Activated CD4-positive, CD25-positive, alpha-beta regulatory T cell treated with anti-CD3 and anti-CD28 coated beads, Interleukin-2, amount 50 U/mL, for 24 hours (primary cell): ENCODE data around the gene TRIM2.

ENCODE experiments used
- ATAC-seq, 2 donors: fragments of 150-1000 bp; cut with Tn5 transposase; one replicate each; pipeline ENCODE4 v1.10.0; 2021; ENCODE audit warnings: mild to moderate bottlenecking in 1 of 2, moderate library complexity in 1 of 2

The TRIM2 gene

GRCh38 chr4:153385784-153386183, 181.5 kb downstream of the TRIM2 start:
- ATAC-seq: no peak

- no peak for ATAC-seq
Observed at GRCh38 chr4:153387981-153388380, 183.7 kb downstream of the TRIM2 start.
